GM23338 (cell line): ENCODE measurements around the gene SACM1L. TPM values are rescaled to one million over a fixed set of nuclear protein-coding genes. Genes with fewer than 3 reads are reported as not detected.

ENCODE experiments used
- ATAC-seq: fragments of 200-7000 bp; cut with Tn5 transposase; 3 replicates; pipeline ENCODE4 v1.9.1; 2020
- DNase-seq: peaks from one replicate; pipeline ENCODE4 v3.0.0-alpha.2; 2015; ENCODE audit warnings: low spot score
- H2AFZ ChIP-seq: fragments of 200-600 bp; sonication (generic); 2 replicates; pipeline ENCODE4 v1.8.0; 2016; ENCODE audit warnings: antibody characterized with exemption, mild to moderate bottlenecking, moderate library complexity
- H3F3A ChIP-seq: fragments of 200-600 bp; sonication (generic); replicated peaks from 2 replicates; pipeline ENCODE4 v1.8.0; 2017; ENCODE audit warnings: antibody characterized with exemption, mixed run types, low read depth
- H3K27ac ChIP-seq: fragments of 200-600 bp; sonication (generic); 2 replicates; pipeline ENCODE4 v1.6.1; 2016; ENCODE audit warnings: low read depth
- H3K27me3 ChIP-seq: fragments of 200-600 bp; sonication (generic); 2 replicates; pipeline ENCODE4 v1.8.0; 2016; ENCODE audit warnings: mild to moderate bottlenecking, mixed run types, moderate library complexity; ENCODE audit not compliant: insufficient read depth
- H3K36me3 ChIP-seq: fragments of 200-600 bp; sonication (generic); 2 replicates; pipeline ENCODE4 v1.8.0; 2016; ENCODE audit warnings: mild to moderate bottlenecking; ENCODE audit not compliant: insufficient read depth
- H3K4me1 ChIP-seq: fragments of 200-600 bp; sonication (generic); 2 replicates; pipeline ENCODE4 v1.8.0; 2016; ENCODE audit warnings: mild to moderate bottlenecking, moderate library complexity; ENCODE audit not compliant: insufficient read depth
- H3K4me2 ChIP-seq: fragments of 200-600 bp; sonication (generic); 2 replicates; pipeline ENCODE4 v1.7.1; 2017; ENCODE audit warnings: mixed run types
- H3K4me3 ChIP-seq: fragments of 200-600 bp; sonication (generic); 2 replicates; pipeline ENCODE4 v1.6.1; 2016; ENCODE audit warnings: mixed run types
- H3K79me2 ChIP-seq: fragments of 200-600 bp; sonication (generic); replicated peaks from 2 replicates; pipeline ENCODE4 v1.8.0; 2017; ENCODE audit warnings: mild to moderate bottlenecking; ENCODE audit not compliant: insufficient read depth
- H3K9me2 ChIP-seq: fragments of 200-600 bp; sonication (generic); 2 replicates; pipeline ENCODE4 v1.8.0; 2017; ENCODE audit not compliant: insufficient read depth
- H4K20me1 ChIP-seq: fragments of 200-600 bp; sonication (generic); replicated peaks from 2 replicates; pipeline ENCODE4 v1.8.0; 2017; ENCODE audit warnings: mild to moderate bottlenecking; ENCODE audit not compliant: insufficient read depth
- H3K27ac Mint-ChIP-seq: 2 replicates; pipeline ENCODE4 v1.8.0; 2020; ENCODE audit warnings: inconsistent platforms, mild to moderate bottlenecking, moderate library complexity, mixed read lengths
- H3K27me3 Mint-ChIP-seq: 3 replicates; pipeline ENCODE4 v1.8.0; 2022; ENCODE audit warnings: low read depth, mild to moderate bottlenecking, moderate library complexity, mixed read lengths, inconsistent platforms; ENCODE audit not compliant: insufficient read depth, poor library complexity
- H3K36me3 Mint-ChIP-seq: 3 replicates; pipeline ENCODE4 v1.8.0; 2021; ENCODE audit warnings: low read depth, mild to moderate bottlenecking, inconsistent platforms, moderate library complexity, mixed read lengths
- H3K4me1 Mint-ChIP-seq: 3 replicates; pipeline ENCODE4 v1.8.0; 2020; ENCODE audit warnings: mild to moderate bottlenecking, inconsistent platforms, mixed read lengths
- H3K4me3 Mint-ChIP-seq: 3 replicates; pipeline ENCODE4 v1.8.0; 2021; ENCODE audit warnings: moderate library complexity, mild to moderate bottlenecking, inconsistent platforms, mixed read lengths
- H3K9me3 Mint-ChIP-seq: 3 replicates; pipeline ENCODE4 v1.8.0; 2020; ENCODE audit warnings: moderate library complexity, mild to moderate bottlenecking, inconsistent platforms, mixed read lengths
- EZH2phosphoT487 ChIP-seq: fragments of 200-600 bp; sonication (generic); IDR thresholded peaks from one replicate; pipeline ENCODE4 v1.8.1; 2018; ENCODE audit warnings: antibody characterized with exemption; ENCODE audit not compliant: unreplicated experiment
- NANOG ChIP-seq: IDR thresholded peaks from 2 replicates; pipeline ENCODE4 v1.6.1; 2016; ENCODE audit warnings: antibody characterized with exemption, borderline replicate concordance
- ZNF331 ChIP-seq: fragments of 250-450 bp; sonication (Bioruptor Pico); IDR thresholded peaks from 2 replicates; pipeline ENCODE4 v1.5.0; 2020; ENCODE audit warnings: low read depth, mild to moderate bottlenecking, moderate library complexity
- polyA plus RNA-seq: library from polyadenylated mRNA; unstranded; fragments of >200 nt; fragmentation: Nextera tagmentation; extraction: Ambion mirVana; gene quantifications from 2 replicates; pipeline ENCODE4 v1.2.1, GENCODE V29; 2016
- total RNA-seq: library from RNA; depleted of rRNA; stranded (reverse); fragments of >200 nt; shearing (Covaris generic); gene quantifications from 2 replicates; pipeline ENCODE4 v1.2.3, GENCODE V29; 2014
- TF ChIP-seq, protein P1 (sequence below): IDR thresholded peaks from one replicate; pipeline ENCODE4 v1.6.1; 2018; ENCODE audit warnings: antibody characterized with exemption; ENCODE audit not compliant: unreplicated experiment
- TF ChIP-seq, protein P2 (sequence below), 2 experiments: fragments of 200-600 bp in 1 of 2; sonication (generic) in 1 of 2; conservative IDR thresholded peaks; 2 replicates each; pipeline versions ENCODE4 v1.5.1 to v1.6.1; 2016 to 2017; ENCODE audit warnings: antibody characterized with exemption in 2 of 2, low read depth in 2 of 2, mild to moderate bottlenecking in 2 of 2, moderate library complexity in 1 of 2
- TF ChIP-seq, protein P3 (sequence below): fragments of 250-450 bp; sonication (Bioruptor Pico); IDR thresholded peaks from 2 replicates; pipeline ENCODE4 v1.5.0; 2020; ENCODE audit warnings: mild to moderate bottlenecking, moderate library complexity

SACM1L gene
- total and polyA plus RNA-seq, 2 experiments from 2014 or later = 43.5 to 97.8 TPM

- no peaks in the 10 kb centered on the region for H3K27me3 Mint-ChIP-seq
- H2AFZ ChIP-seq = no peak overlapping the region
- H3K4me1 ChIP-seq = peaks cover 24% of the 10 kb centered on the region
- no peaks in the 10 kb centered on the region for H3K27me3 ChIP-seq
- H3K79me2 ChIP-seq = no peaks in the 10 kb centered on the region
- H3K9me2 ChIP-seq = no peaks in the 10 kb centered on the region
- no peak overlapping the region for H3K27ac Mint-ChIP-seq
- H3K4me3 ChIP-seq = no peak overlapping the region
- DNase-seq (no peak), ATAC-seq (no peak)
- peaks cover 48% of the 10 kb centered on the region for H3K36me3 Mint-ChIP-seq
- H4K20me1 ChIP-seq = no peaks in the 10 kb centered on the region; the same call in 1 of the 2 replicates
- no peak overlapping the region for H3K4me2 ChIP-seq
- no peaks in the 10 kb centered on the region for H3F3A ChIP-seq
- TF ChIP-seq NANOG (no peak), ZNF331 (CRISPR knock-in tag) (no peak), EZH2phosphoT487 (no peak)
- TF ChIP-seq, protein P1, sequence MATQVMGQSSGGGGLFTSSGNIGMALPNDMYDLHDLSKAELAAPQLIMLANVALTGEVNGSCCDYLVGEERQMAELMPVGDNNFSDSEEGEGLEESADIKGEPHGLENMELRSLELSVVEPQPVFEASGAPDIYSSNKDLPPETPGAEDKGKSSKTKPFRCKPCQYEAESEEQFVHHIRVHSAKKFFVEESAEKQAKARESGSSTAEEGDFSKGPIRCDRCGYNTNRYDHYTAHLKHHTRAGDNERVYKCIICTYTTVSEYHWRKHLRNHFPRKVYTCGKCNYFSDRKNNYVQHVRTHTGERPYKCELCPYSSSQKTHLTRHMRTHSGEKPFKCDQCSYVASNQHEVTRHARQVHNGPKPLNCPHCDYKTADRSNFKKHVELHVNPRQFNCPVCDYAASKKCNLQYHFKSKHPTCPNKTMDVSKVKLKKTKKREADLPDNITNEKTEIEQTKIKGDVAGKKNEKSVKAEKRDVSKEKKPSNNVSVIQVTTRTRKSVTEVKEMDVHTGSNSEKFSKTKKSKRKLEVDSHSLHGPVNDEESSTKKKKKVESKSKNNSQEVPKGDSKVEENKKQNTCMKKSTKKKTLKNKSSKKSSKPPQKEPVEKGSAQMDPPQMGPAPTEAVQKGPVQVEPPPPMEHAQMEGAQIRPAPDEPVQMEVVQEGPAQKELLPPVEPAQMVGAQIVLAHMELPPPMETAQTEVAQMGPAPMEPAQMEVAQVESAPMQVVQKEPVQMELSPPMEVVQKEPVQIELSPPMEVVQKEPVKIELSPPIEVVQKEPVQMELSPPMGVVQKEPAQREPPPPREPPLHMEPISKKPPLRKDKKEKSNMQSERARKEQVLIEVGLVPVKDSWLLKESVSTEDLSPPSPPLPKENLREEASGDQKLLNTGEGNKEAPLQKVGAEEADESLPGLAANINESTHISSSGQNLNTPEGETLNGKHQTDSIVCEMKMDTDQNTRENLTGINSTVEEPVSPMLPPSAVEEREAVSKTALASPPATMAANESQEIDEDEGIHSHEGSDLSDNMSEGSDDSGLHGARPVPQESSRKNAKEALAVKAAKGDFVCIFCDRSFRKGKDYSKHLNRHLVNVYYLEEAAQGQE = no peak
- TF ChIP-seq, protein P2, sequence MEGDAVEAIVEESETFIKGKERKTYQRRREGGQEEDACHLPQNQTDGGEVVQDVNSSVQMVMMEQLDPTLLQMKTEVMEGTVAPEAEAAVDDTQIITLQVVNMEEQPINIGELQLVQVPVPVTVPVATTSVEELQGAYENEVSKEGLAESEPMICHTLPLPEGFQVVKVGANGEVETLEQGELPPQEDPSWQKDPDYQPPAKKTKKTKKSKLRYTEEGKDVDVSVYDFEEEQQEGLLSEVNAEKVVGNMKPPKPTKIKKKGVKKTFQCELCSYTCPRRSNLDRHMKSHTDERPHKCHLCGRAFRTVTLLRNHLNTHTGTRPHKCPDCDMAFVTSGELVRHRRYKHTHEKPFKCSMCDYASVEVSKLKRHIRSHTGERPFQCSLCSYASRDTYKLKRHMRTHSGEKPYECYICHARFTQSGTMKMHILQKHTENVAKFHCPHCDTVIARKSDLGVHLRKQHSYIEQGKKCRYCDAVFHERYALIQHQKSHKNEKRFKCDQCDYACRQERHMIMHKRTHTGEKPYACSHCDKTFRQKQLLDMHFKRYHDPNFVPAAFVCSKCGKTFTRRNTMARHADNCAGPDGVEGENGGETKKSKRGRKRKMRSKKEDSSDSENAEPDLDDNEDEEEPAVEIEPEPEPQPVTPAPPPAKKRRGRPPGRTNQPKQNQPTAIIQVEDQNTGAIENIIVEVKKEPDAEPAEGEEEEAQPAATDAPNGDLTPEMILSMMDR (conservative IDR thresholded peaks at IDR 0.05; ENCODE audit: low read depth in 2 of 2) = no peak
- TF ChIP-seq, protein P3, sequence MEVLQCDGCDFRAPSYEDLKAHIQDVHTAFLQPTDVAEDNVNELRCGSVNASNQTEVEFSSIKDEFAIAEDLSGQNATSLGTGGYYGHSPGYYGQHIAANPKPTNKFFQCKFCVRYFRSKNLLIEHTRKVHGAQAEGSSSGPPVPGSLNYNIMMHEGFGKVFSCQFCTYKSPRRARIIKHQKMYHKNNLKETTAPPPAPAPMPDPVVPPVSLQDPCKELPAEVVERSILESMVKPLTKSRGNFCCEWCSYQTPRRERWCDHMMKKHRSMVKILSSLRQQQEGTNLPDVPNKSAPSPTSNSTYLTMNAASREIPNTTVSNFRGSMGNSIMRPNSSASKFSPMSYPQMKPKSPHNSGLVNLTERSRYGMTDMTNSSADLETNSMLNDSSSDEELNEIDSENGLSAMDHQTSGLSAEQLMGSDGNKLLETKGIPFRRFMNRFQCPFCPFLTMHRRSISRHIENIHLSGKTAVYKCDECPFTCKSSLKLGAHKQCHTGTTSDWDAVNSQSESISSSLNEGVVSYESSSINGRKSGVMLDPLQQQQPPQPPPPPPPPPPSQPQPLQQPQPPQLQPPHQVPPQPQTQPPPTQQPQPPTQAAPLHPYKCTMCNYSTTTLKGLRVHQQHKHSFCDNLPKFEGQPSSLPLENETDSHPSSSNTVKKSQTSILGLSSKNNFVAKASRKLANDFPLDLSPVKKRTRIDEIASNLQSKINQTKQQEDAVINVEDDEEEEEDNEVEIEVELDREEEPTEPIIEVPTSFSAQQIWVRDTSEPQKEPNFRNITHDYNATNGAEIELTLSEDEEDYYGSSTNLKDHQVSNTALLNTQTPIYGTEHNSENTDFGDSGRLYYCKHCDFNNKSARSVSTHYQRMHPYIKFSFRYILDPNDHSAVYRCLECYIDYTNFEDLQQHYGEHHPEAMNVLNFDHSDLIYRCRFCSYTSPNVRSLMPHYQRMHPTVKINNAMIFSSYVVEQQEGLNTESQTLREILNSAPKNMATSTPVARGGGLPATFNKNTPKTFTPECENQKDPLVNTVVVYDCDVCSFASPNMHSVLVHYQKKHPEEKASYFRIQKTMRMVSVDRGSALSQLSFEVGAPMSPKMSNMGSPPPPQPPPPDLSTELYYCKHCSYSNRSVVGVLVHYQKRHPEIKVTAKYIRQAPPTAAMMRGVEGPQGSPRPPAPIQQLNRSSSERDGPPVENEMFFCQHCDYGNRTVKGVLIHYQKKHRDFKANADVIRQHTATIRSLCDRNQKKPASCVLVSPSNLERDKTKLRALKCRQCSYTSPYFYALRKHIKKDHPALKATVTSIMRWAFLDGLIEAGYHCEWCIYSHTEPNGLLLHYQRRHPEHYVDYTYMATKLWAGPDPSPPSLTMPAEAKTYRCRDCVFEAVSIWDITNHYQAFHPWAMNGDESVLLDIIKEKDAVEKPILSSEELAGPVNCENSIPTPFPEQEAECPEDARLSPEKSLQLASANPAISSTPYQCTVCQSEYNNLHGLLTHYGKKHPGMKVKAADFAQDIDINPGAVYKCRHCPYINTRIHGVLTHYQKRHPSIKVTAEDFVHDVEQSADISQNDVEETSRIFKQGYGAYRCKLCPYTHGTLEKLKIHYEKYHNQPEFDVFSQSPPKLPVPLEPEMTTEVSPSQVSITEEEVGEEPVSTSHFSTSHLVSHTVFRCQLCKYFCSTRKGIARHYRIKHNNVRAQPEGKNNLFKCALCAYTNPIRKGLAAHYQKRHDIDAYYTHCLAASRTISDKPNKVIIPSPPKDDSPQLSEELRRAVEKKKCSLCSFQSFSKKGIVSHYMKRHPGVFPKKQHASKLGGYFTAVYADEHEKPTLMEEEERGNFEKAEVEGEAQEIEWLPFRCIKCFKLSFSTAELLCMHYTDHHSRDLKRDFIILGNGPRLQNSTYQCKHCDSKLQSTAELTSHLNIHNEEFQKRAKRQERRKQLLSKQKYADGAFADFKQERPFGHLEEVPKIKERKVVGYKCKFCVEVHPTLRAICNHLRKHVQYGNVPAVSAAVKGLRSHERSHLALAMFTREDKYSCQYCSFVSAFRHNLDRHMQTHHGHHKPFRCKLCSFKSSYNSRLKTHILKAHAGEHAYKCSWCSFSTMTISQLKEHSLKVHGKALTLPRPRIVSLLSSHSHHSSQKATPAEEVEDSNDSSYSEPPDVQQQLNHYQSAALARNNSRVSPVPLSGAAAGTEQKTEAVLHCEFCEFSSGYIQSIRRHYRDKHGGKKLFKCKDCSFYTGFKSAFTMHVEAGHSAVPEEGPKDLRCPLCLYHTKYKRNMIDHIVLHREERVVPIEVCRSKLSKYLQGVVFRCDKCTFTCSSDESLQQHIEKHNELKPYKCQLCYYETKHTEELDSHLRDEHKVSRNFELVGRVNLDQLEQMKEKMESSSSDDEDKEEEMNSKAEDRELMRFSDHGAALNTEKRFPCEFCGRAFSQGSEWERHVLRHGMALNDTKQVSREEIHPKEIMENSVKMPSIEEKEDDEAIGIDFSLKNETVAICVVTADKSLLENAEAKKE (CRISPR knock-in tag) = no peak
- peaks cover 4% of the 10 kb centered on the region; the same call in 1 of the 2 replicates for H3K36me3 ChIP-seq
- H3K4me1 Mint-ChIP-seq = peaks cover 44% of the 10 kb centered on the region
- H3K27ac ChIP-seq = no peak overlapping the region
- no peak overlapping the region for H3K4me3 Mint-ChIP-seq
- H3K9me3 Mint-ChIP-seq = peaks cover 10% of the 10 kb centered on the region
Observed at GRCh38 chr3:45682786-45683185, 6.4 kb upstream of the SACM1L start.
